ENCODE results near the gene MYO7A. TPM values are rescaled to one million over a fixed set of nuclear protein-coding genes. Genes with fewer than 3 reads are reported as not detected.

MYO7A gene
- total RNA-seq, 1 donor from 2014 or later, result 0.18 TPM

- DNase-seq (ENCODE audit: extremely low read depth, low read depth, low spot score), result no peak
Measured at GRCh38 chr11:77110836-77111235, 17.2 kb upstream of the MYO7A start.

GRCh38 chr11:77111277-77111676 lies 16.8 kb upstream of the MYO7A start:
- DNase-seq (ENCODE audit: extremely low read depth, low read depth, low spot score), result no peak

- DNase-seq (ENCODE audit: extremely low read depth, low read depth, low spot score), result no peak
Measured at GRCh38 chr11:77111946-77112345, 16.1 kb upstream of the MYO7A start.

GRCh38 chr11:77112641-77113381 lies 15.2 kb upstream of the MYO7A start:
- DNase-seq (ENCODE audit: extremely low read depth, low read depth, low spot score), result no peak

GRCh38 chr11:77113382-77114088 lies 14.5 kb upstream of the MYO7A start:
- DNase-seq (ENCODE audit: extremely low read depth, low read depth, low spot score), result no peak

- no peak for DNase-seq (ENCODE audit: extremely low read depth, low read depth, low spot score)
Measured at GRCh38 chr11:77114089-77114463, 14.0 kb upstream of the MYO7A start.

GRCh38 chr11:77115181-77115611 lies 12.8 kb upstream of the MYO7A start:
- no peak for DNase-seq (ENCODE audit: extremely low read depth, low read depth, low spot score)

- no peak for DNase-seq (ENCODE audit: extremely low read depth, low read depth, low spot score)
Measured at GRCh38 chr11:77115956-77116355, 12.1 kb upstream of the MYO7A start.

- no peak for DNase-seq (ENCODE audit: extremely low read depth, low read depth, low spot score)
Measured at GRCh38 chr11:77117492-77117891, 10.6 kb upstream of the MYO7A start.

GRCh38 chr11:77118086-77118485 lies 10.0 kb upstream of the MYO7A start:
- DNase-seq (ENCODE audit: extremely low read depth, low read depth, low spot score), result no peak

- DNase-seq (ENCODE audit: extremely low read depth, low read depth, low spot score), result no peak
Measured at GRCh38 chr11:77118971-77119370, 9.1 kb upstream of the MYO7A start.

- no peak for DNase-seq (ENCODE audit: extremely low read depth, low read depth, low spot score)
Measured at GRCh38 chr11:77119531-77119936, 8.5 kb upstream of the MYO7A start.

- no peak for DNase-seq (ENCODE audit: extremely low read depth, low read depth, low spot score)
Measured at GRCh38 chr11:77120571-77120970, 7.5 kb upstream of the MYO7A start.

GRCh38 chr11:77121096-77121640 lies 6.9 kb upstream of the MYO7A start:
- no peak for DNase-seq (ENCODE audit: extremely low read depth, low read depth, low spot score)

- no peak for DNase-seq (ENCODE audit: extremely low read depth, low read depth, low spot score)
Measured at GRCh38 chr11:77121876-77122575, 6.0 kb upstream of the MYO7A start.

- no peak for DNase-seq (ENCODE audit: extremely low read depth, low read depth, low spot score)
Measured at GRCh38 chr11:77122576-77123212, 5.4 kb upstream of the MYO7A start.

- no peak for DNase-seq (ENCODE audit: extremely low read depth, low read depth, low spot score)
Measured at GRCh38 chr11:77123591-77123990, 4.5 kb upstream of the MYO7A start.

GRCh38 chr11:77124041-77124440 lies 4.0 kb upstream of the MYO7A start:
- DNase-seq (ENCODE audit: extremely low read depth, low read depth, low spot score), result no peak

- DNase-seq (ENCODE audit: extremely low read depth, low read depth, low spot score), result no peak
Measured at GRCh38 chr11:77124488-77124887, 3.6 kb upstream of the MYO7A start.

GRCh38 chr11:77125191-77125590 lies 2.9 kb upstream of the MYO7A start:
- no peak for DNase-seq (ENCODE audit: extremely low read depth, low read depth, low spot score)

- DNase-seq (ENCODE audit: extremely low read depth, low read depth, low spot score), result no peak
Measured at GRCh38 chr11:77125695-77126094, 2.4 kb upstream of the MYO7A start.

Measured in glomerular endothelial cell (primary cell).